GM21423 (cell line): ENCODE data around the gene LTN1.
"Not testable (repeated sequence)": the region's sequence is repeated elsewhere in the genome, so short reads cannot be mapped to it uniquely, and the experiment has no call there.

Source experiments
- ATAC-seq: cut with Tn5 transposase; IDR thresholded peaks from one replicate; pipeline ENCODE4 v1.9.1; 2021; ENCODE audit warnings: mild to moderate bottlenecking, moderate library complexity; ENCODE audit not compliant: unreplicated experiment

LTN1 gene

DNA sequence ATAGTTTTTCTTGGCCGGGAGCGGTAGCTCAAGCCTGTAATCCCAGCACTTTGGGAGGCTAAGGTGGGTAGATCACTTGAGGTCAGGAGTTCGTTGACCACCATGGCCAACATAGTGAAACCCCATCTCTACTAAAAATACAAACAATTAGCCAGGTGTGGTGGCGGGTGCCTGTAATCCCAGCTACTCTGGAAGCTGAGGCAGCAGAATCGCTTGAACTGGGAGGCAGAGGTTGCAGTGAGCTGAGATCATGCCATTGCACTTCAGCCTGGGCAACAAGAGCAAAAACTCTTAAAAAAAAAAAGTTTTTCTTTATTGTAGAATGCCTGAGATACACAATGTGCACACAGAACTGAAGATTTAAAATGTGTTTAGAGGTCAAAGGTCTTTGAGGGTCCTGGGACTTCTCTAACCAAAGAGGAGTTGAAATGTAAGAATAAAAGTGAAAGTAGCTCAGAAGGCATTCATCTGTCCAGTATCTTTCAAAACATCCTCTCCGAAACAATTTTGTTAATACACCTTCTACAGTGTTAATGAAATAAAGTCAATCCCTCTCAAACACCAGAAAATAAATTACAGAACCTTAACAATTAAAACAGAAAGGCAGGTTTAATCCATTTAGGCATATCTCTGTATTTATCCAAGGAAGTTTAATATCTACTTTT lies 60.8 kb downstream of the LTN1 start:
- ATAC-seq, result not testable (repeated sequence)

DNA sequence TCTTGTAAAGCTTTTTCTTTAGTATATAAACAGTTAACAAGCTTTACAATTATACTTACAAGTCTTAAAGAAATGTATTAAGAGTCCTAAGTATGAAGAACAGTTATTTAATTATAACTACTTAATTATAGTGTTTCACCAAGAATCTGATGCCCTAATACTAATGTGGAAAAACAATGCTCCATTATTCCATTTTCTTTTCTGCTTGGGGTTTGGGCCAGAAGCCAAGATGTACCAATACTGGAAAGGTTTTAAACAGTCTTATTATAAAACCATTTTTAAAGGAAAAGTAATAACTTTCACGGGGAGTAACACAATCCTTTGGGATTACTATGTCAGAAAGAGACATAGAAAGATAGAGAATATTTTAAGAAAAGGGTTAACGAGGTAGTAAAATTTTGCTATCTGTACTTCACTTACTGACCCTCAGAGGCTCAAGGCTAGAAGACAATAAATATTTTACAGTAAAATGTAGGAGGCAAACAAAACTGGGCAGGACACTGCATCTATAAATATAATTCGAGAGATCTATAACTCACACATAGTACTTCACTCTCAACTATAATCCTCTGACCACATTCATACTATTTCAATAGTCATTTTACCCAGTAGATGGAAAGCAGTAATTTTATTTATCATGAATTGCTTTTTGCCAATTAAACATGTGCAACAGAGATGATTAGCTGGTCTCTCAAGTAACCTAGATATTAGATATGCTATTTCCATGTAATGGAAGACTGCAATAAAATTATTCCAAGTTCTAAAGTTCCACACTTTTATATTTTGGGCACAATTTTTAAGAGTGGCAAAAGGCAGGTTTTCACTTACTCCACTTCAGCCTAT lies 63.9 kb downstream of the LTN1 start:
- ATAC-seq, result no peak

DNA sequence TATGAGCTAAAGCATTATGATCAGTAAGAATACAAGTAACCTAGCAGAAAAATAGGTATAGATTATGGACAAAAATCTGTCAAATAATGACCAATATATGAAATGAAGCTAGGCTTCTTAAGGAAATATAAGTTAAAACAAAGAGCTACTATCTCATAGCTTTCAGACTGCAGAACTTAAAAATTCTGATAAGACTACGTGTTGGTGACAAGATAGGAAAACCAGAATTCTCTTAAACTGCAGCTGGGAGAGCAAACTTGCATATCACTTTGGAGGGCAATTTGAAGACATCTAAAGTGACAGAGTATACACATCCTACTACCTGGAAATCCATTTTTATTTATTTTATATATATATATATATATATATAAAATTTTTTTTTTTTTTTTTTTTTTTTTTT lies 65.5 kb downstream of the LTN1 start:
- no peak for ATAC-seq

DNA sequence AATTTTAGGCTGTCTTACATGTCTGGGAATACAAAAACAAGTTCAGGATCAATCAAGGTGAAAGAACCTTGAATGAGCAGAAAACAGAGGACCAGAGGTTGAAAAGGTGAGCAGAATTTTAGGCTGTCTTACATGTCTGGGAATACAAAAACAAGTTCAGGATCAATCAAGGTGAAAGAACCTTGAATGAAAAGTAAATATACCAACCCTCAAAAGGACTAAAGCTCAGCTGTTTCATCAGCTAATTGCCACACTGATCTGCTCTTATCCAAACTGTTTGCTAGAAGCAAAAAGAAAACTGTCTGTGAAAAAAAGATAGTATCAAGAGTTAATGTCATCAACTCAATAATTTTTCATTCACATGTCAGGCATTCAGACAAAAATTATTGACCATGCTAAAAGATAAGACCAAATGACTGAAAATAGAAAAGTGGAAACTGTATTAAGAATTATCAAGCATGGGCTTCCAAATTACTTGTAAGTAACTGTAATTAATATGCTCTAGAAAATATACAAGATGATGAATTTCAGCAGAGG lies 69.2 kb downstream of the LTN1 start:
- ATAC-seq, result no peak

DNA sequence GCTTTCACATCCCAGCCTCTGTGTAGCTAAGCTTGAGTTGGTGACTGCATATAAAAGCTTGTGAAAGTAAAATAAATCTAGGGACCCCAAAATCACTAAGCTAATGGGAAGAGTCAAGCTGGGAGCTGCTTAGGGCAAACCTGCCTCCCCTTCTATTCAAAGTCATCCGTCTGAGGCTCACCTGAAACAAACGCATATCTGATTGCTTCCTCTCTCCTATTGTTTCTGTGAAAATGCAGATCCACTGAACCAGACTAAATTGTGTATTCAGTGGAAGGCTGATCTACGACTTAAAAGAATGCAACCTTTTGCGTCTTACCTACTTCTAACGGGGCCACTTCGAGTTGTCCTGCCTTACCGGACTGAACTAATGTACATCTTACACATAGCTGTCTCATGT lies 70.3 kb downstream of the LTN1 start:
- ATAC-seq, result no peak

DNA sequence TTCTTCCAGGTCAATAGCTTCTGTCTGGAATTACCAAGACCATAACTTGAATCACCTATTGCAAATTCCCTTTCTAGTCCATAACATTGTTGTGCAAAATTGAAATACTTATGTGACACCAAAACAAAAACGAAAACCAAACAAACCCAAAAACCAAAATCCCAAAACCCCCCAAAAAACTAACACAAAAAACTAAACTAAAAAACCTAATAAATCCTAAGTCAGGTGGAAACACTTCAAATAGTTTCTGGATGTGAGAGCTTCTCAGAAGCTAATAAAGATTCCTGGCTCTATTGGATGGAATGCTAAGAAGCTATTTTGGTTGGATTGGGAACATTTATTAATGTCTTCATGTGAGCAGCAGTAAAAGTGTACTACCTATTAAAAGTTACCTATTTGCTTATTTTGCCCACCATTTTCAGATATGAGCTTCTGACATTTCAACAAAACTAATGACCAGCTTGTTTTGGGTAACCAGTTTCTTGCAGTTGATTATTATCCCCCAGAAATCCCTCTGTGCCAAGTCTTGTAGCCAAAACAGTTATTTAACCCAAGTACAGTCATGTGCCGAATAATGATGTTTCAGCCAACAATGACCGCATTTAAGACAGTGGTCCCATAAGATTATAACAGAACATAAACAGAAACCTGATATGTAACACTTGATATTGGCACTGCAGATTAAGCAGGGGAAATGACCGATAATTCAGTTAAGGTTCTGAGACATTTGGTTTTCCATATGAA lies 76.4 kb downstream of the LTN1 start:
- no peak for ATAC-seq

DNA sequence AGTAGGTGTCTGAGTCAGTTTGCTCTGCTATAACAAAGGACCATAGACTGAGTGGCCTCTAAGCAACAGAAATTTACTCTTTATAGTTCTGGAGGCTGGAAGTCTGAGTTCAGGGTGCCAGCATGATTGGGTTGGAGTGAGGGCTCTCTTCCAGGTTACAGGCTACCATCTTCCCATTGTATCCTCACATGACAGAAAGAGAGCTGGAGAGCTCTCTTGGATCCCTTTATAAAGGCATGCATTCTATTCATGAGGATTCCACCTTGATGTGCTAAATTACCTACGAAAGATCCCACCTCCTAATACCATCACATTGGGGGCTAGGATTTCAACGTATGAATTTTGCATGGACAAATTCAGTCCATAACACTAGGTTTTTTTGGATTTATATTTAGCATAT lies 79.6 kb downstream of the LTN1 start:
- no peak for ATAC-seq

DNA sequence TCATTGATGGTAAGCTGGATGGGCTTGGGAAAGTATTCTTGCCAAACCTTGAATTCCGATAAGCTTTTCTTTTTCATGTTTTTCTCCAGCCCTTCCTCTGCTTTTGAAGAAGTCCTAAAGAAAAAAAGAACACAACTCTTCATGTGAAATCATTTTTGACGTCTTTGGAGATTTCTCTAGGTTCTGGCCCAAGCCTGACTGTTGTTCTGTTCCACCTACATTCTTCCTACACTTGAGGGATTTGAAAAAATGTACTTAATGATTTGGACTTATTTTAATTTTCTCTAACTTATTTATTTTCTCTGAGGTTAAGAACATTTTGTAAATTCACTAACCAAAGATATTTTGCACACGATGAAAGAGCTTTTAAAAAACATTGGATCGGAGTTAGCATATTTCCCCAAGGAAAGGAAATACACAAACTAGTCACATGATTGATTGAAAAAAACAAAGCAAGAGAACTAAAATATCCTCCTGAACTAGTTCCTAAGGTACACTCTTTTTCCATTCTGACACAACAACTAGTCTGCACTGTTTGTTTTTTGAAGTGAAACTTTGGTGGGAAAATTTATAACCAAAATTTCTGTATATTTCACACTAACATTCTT lies 82.3 kb downstream of the LTN1 start:
- ATAC-seq, result no peak

DNA sequence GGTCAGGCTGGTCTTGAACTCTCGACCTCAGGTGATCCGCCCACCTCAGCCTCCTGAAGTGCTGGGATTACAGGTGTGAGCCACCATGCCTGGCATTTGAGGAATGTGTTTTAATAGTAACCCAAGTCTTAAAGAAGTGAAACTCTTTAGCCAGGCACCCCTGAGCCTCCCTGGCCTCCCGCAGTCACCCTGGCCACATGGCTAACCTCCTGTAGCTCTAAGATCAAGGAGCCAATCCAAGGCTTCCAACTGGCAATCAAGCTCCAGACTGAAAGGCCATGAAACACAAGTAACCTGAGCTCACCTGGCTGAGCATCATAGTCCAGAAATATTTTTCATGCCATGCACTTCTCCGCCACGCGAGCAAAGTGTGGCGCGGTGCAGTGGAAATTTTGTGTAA lies 84.3 kb downstream of the LTN1 start:
- no peak for ATAC-seq

DNA sequence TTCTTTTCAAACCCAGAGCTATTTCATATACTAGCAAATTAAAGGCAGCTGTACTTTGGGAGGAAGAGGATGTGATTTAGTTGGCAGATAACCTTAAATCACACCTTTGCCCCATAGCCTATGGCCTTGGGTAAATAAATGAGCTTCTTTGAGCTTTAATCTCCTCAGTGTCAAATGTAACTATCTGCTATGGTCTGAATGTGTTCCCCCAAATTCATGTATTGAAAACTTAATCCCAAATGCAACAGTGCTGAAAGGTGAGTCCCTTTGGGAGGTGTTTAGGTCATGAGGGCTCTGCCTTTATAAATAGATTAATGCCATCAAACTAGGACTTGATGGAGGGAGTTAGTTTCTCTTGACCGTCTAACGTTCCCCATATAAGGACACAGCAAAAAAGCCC lies 85.8 kb downstream of the LTN1 start:
- no peak for ATAC-seq

DNA sequence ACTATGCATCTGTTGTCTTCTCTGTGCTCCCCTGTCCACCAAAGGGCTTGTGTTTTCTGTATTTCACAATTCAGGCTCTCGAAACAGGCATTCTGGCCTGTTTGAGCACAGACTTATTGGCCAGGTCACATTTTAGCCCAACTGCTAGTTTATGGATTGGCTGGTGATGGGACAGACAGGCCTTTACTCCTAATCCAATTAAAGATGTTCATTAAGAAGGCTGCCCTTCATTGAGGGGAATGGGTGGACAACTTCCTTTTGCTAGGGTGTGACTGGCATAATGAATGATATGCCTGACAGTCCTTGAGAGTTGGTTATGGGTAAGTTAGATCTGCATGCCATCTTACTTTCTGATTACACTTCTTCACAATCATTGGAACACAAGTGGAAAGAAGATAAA lies 86.4 kb downstream of the LTN1 start:
- ATAC-seq, result no peak

DNA sequence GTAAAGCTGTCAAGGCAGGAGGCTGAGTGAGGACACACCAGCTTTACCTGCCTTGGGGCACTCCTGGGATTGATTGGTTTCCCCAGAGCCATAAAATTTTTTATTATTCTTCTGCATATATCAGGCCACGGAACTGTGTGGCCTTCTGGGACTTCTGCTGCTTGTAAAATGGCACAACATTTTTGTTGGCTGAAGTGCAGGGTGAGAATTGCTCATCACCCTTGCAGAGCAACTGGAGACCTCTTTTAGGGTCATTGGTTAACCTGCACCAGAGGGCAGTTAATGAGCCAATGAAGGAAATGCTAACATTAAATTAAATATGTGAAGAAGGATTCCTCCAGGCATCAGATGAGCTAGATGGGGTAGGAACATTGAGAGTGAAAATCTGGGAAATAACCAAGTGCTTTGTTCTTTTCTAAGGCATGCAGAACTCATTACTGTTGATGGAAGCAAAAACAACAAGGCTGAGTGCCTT lies 87.7 kb downstream of the LTN1 start:
- no peak for ATAC-seq

DNA sequence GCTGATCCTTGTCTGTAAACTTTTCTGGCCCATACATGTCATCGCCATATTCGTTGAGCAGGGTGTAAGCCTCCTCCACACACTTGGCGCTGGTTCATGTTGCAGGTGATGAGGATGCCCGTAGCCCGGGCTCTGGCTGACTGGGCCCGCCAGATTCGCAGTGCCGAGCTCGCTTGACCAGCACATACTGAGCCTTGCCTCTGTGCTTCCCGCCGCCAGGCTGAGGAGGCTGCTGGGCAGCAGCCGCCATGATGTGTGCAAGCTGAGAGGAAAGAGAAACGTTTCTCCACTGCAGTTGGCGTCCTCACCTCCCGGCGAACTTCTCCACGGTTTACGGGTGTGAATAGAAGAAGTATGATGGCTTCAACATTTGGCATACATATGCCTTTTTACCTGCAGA lies 89.2 kb downstream of the LTN1 start:
- ATAC-seq, result no peak

DNA sequence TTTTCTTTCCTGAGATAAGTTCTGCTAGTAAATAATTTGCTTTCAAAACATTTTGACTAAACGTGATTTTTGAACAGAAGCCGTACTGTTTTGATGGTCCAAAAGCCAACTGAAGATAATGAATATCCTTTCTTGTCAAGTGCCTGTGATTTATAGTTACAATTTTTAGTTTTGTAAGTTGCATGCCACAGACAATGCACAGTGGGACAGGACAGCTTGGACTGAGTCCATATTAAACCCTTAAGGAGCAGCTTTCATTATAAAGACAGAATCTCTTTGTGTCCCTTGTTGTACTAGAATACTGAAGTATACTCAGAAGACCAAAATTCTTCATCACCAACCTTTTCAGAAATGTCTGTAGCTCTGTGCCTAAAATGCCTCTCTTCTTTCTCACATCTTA lies 92.2 kb downstream of the LTN1 start:
- ATAC-seq, result no peak

DNA sequence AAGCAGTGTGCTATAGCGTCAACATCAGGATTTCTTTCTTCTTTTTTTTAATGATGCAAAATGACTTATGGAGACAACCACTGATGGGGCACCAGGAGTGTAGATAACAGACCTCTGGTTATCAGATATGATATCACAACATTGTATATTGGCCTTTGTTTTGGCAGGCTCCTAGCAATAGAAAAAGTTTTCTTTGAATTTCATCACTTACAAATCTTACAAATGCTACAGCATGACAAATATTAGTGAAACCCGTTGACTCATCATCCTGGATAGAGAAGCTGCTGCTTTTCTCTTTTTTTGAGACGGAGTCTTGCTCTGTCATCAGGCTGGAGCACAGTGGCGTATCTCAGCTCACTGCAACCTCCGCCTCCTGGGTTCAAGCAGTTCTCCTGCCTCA lies 92.9 kb downstream of the LTN1 start:
- no peak for ATAC-seq

DNA sequence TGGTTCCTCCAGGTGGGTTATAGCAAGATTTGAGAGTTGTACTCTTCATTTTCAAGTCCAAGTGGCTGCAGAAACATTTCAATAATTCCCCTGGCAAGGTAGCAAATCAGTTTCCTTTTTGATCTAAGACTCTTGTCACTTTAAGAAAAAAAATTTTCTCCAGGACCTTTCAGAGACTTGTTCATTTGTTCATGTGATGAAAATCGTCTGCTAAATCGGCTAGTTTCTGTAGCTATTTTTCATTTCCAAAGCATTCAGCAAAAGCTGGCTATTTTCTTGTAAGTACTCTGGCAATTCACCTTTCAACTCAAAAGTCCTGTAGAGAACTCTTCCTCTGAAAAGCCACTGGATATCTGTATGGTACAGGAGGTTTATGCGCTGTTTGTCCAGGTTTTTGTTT lies 93.5 kb downstream of the LTN1 start:
- no peak for ATAC-seq

DNA sequence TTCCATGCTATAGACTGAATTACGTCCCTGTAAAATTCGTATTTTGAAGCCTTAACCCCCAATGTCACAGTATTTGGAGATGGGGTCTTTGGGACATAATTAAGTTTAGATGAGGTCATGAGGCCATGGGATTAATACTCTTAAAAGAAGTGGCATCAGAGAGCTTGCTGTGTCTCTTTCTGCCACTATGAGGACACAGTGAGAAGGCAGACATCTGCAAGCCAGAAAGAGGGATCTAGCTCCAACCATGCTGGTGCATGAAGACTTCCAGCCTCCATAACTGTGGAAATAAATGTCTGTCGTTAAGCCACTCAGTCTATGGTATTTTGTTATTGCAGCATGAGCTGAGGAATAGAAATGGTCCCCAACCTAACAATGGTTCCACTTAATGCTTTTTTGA lies 99.0 kb downstream of the LTN1 start:
- ATAC-seq, result no peak

DNA sequence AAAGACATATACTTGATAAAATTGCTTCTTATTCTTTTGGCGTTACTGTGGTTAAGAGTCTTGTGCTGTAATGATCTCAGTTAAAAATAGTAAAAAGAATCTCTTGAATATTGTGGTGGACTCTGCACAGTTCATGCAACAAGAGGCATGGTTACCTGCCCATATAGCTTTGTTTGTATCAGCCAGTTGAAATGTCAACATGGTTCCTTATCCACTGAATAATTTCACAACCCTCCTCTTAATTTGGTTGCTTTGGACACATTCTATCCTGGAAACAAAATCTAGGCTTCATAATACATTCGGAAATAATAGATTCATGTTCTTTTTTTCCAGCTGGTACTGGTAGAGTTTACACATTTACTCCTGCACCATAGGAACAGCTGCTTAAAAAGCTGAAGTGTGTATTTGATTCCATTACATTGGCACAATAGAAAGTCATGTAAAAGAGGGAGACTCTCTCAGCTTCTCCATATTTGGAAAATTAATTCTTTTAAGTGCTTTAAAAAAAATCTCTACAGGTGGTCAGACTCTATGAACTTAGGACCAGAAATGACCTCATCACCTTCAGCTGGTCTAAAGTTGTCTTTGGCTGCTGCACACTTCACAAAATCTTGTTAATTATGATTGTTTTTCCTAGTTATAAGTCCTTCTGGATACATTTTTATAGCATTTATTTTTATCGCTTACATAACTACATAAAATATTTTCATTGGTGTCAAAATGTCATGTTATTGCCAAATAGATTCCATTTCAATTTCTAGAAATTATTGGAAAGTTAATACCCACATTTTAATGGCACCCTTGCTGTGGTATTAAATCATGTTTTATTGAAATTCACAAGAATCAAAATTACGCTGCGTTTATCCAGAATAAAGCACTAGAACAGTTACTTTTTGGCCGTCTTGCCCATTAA lies 100.2 kb downstream of the LTN1 start:
- no peak for ATAC-seq

DNA sequence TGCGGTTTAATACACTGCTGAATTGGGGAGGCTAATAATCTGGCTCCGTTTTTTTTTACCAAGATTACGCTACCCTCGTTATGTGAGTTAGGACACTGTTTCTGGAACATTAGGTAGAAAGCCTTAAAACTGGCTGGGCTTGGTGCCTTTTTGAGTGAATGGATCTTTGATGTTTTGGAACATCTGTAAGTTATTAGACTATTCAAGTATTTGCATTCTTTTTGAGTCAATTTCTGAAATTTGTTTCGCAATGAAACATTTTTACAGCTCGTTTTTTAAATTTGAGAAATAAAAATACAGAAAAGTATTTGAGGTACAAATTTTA lies 106.9 kb downstream of the LTN1 start:
- ATAC-seq, result no peak
